NOMO-1 treated with dmso at 0.1 percent for 144 hours (cell line): Measurements from ENCODE around the gene VIPR2.
"Not testable (repeated sequence)": the region's sequence is repeated elsewhere in the genome, so short reads cannot be mapped to it uniquely, and the experiment has no call there.

Experiments used
- DNase-seq: peaks from one replicate; lab custom pipeline; 2025; ENCODE audit not compliant: unreplicated experiment; lab: John Stamatoyannopoulos, UW

The VIPR2 gene

GRCh38 chr7:158996214-158997109 is 148.2 kb downstream of the VIPR2 start:
- DNase-seq: no peak

GRCh38 chr7:158995514-158995913 is 149.2 kb downstream of the VIPR2 start:
- no peak for DNase-seq

GRCh38 chr7:158994687-158995086 is 150.0 kb downstream of the VIPR2 start:
- DNase-seq: no peak

GRCh38 chr7:158993591-158993990 is 151.1 kb downstream of the VIPR2 start:
- no peak for DNase-seq

GRCh38 chr7:158992759-158993158 is 151.9 kb downstream of the VIPR2 start:
- DNase-seq: no peak

- no peak for DNase-seq
Measured at GRCh38 chr7:158991824-158992621, 152.6 kb downstream of the VIPR2 start.

GRCh38 chr7:158988996-158989395 is 155.7 kb downstream of the VIPR2 start:
- DNase-seq: no peak

- no peak for DNase-seq
Measured at GRCh38 chr7:158988302-158988862, 156.3 kb downstream of the VIPR2 start.

GRCh38 chr7:158987691-158988090 is 157.0 kb downstream of the VIPR2 start:
- no peak for DNase-seq

GRCh38 chr7:158985583-158985982 is 159.1 kb downstream of the VIPR2 start:
- DNase-seq: no peak

GRCh38 chr7:158984007-158984406 is 160.7 kb downstream of the VIPR2 start:
- not testable (repeated sequence) for DNase-seq

- DNase-seq: not testable (repeated sequence)
Measured at GRCh38 chr7:158982080-158982479, 162.6 kb downstream of the VIPR2 start.

GRCh38 chr7:158979635-158980351 is 164.9 kb downstream of the VIPR2 start:
- DNase-seq: no peak

- DNase-seq: no peak
Measured at GRCh38 chr7:158979023-158979529, 165.6 kb downstream of the VIPR2 start.
